Gastrocnemius medialis (tissue), 4 donors: Measurements from ENCODE around the gene NTN1.

Source experiments
- CTCF ChIP-seq, 5 experiments: fragments of 450-650 bp in 3 of 5; fragments of 200-600 bp in 2 of 5; sonication (generic) in 2 of 5; IDR thresholded peaks in 4 of 5; conservative IDR thresholded peaks in 1 of 5; 1 replicate in 4 of 5; 2 replicates in 1 of 5; pipeline ENCODE4 v1.5.1; 2016 to 2019; ENCODE audit warnings: antibody characterized with exemption in 5 of 5, mild to moderate bottlenecking in 3 of 5, moderate library complexity in 3 of 5
- POLR2A ChIP-seq, 2 donors: fragments of 450-650 bp; IDR thresholded peaks; one replicate each; pipeline ENCODE4 v1.6.1; 2017; ENCODE audit warnings: antibody characterized with exemption in 2 of 2, mild to moderate bottlenecking in 2 of 2, moderate library complexity in 2 of 2

- TF ChIP-seq CTCF (IDR thresholded peaks at IDR 0.05 in 4 of 5, conservative IDR thresholded peaks at IDR 0.05 in 1 of 5) (no peak), POLR2A (IDR thresholded peaks at IDR 0.05) (no peak)
Measured at GRCh38 chr17:9225305-9226101, 204.2 kb downstream of the NTN1 start.
